Caco-2 (cell line): Measurements from ENCODE around the gene SUPT6H. TPM values are rescaled to one million over a fixed set of nuclear protein-coding genes. Genes with fewer than 3 reads are reported as not detected.

Source experiments
- BruUV-seq: library from RNA; stranded (reverse); fragments of 400-500 nt; replicated peaks from 2 replicates; lab custom pipeline; 2021; lab: Mats Ljungman, UMichigan
- CTCF ChIA-PET: fragments of 300-600 bp; sonication (Branson Sonifier 250); formaldehyde crosslinking; loops from one replicate; lab custom pipeline; 2022; ENCODE audit warnings: antibody characterized with exemption; lab: Charles Lee
- POLR2A ChIA-PET: fragments of 300-600 bp; sonication (Branson Sonifier 250); formaldehyde crosslinking; loops from one replicate; lab custom pipeline; 2022; ENCODE audit warnings: antibody characterized with exemption; lab: Charles Lee
- DNase-seq, 2 experiments: peaks; one replicate each; pipeline versions ENCODE4 v3.0.0 to v3.0.0-alpha.2; 2020 to 2022
- H3K27me3 ChIP-seq: replicated peaks from 2 replicates; pipeline ENCODE4 v1.6.0; 2011; ENCODE audit warnings: low read length; ENCODE audit not compliant: control insufficient read depth, insufficient read depth
- H3K36me3 ChIP-seq: 2 replicates; pipeline ENCODE4 v1.5.1; 2011; ENCODE audit warnings: low read length; ENCODE audit not compliant: control insufficient read depth, insufficient read depth
- H3K4me1 ChIP-seq: fragments of 250-450 bp; sonication (Bioruptor Pico); 2 replicates; pipeline ENCODE4 v1.5.1; 2020; ENCODE audit warnings: mild to moderate bottlenecking
- H3K4me3 ChIP-seq: 2 replicates; pipeline ENCODE4 v1.5.1; 2011; ENCODE audit warnings: low read depth, mild to moderate bottlenecking, control low read depth, low read length
- H3K9me3 ChIP-seq: fragments of 250-450 bp; sonication (Bioruptor Pico); 2 replicates; pipeline ENCODE4 v1.5.1; 2020; ENCODE audit warnings: mild to moderate bottlenecking, moderate library complexity
- H3K27ac Mint-ChIP-seq: one replicate; pipeline ENCODE4 v1.8.0; 2022; ENCODE audit warnings: mixed read lengths; ENCODE audit not compliant: unreplicated experiment
- H3K27me3 Mint-ChIP-seq: one replicate; pipeline ENCODE4 v1.8.0; 2022; ENCODE audit warnings: mixed read lengths; ENCODE audit not compliant: insufficient read depth, unreplicated experiment
- H3K36me3 Mint-ChIP-seq: one replicate; pipeline ENCODE4 v1.8.0; 2022; ENCODE audit warnings: mild to moderate bottlenecking, mixed read lengths; ENCODE audit not compliant: insufficient read depth, unreplicated experiment
- H3K4me1 Mint-ChIP-seq: one replicate; pipeline ENCODE4 v1.8.0; 2022; ENCODE audit warnings: low read depth, mixed read lengths; ENCODE audit not compliant: unreplicated experiment
- H3K4me3 Mint-ChIP-seq: one replicate; pipeline ENCODE4 v1.8.0; 2022; ENCODE audit warnings: mild to moderate bottlenecking, moderate library complexity, mixed read lengths; ENCODE audit not compliant: unreplicated experiment
- H3K9me3 Mint-ChIP-seq: one replicate; pipeline ENCODE4 v1.8.0; 2022; ENCODE audit warnings: mixed read lengths; ENCODE audit not compliant: unreplicated experiment
- intact Hi-C: fragments of 100-400 bp; cut with micrococcal nuclease; formaldehyde crosslinking; loops from one replicate; pipeline ENCODE4 v1.10.0; 2022; ENCODE audit not compliant: unreplicated experiment
- total RNA-seq: library from RNA; stranded (reverse); gene quantifications from 2 replicates; pipeline ENCODE4 v1.2.3, GENCODE V29; 2022
- TF ChIP-seq, protein P1 (sequence below), 2 experiments: fragments of 200-600 bp in 1 of 2; IDR thresholded peaks; 1 replicate in 1 of 2; 2 replicates in 1 of 2; pipeline versions ENCODE4 v1.5.1 to v1.8.0; 2011 to 2022; ENCODE audit warnings: antibody characterized with exemption in 1 of 2, control low read depth in 1 of 2, inconsistent platforms in 1 of 2, low read depth in 1 of 2, low read length in 1 of 2, mild to moderate bottlenecking in 1 of 2, moderate library complexity in 1 of 2; ENCODE audit not compliant: insufficient read depth in 1 of 2, severe bottlenecking in 1 of 2, unreplicated experiment in 1 of 2

SUPT6H gene
- total RNA-seq, 1 experiment from 2014 or later = 129 TPM

DNA sequence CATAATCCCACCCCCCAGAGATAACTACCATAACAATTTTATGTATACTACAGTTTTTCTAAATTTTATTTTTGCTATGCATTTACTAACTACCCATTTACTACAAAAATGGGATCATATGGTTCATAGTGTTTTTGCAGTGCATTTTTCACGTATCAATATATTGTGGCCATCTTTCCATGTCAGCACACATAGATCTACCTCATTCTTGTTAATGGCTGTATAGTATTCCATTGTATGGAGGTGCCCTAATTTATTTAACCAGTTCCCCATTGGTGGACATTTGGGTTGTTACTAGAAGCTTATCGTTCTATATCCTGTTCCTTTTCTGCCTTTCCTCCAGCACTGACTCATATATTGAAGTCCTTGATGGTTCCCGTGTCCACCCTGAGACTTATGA is 27.0 kb downstream of the SUPT6H start:
- BruUV-seq = no TSS peak
- no peaks in the 10 kb centered on the region for H3K4me1 Mint-ChIP-seq
- H3K27me3 Mint-ChIP-seq = no peaks in the 10 kb centered on the region
- peaks cover 98% of the 10 kb centered on the region for H3K36me3 Mint-ChIP-seq
- H3K27ac Mint-ChIP-seq = no peak overlapping the region
- intact Hi-C loops = no loop called here
- TF ChIP-seq, protein P1, sequence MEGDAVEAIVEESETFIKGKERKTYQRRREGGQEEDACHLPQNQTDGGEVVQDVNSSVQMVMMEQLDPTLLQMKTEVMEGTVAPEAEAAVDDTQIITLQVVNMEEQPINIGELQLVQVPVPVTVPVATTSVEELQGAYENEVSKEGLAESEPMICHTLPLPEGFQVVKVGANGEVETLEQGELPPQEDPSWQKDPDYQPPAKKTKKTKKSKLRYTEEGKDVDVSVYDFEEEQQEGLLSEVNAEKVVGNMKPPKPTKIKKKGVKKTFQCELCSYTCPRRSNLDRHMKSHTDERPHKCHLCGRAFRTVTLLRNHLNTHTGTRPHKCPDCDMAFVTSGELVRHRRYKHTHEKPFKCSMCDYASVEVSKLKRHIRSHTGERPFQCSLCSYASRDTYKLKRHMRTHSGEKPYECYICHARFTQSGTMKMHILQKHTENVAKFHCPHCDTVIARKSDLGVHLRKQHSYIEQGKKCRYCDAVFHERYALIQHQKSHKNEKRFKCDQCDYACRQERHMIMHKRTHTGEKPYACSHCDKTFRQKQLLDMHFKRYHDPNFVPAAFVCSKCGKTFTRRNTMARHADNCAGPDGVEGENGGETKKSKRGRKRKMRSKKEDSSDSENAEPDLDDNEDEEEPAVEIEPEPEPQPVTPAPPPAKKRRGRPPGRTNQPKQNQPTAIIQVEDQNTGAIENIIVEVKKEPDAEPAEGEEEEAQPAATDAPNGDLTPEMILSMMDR (IDR thresholded peaks at IDR 0.05; ENCODE audit: insufficient read depth in 1 of 2, low read depth in 1 of 2, low read length in 1 of 2, severe bottlenecking in 1 of 2, unreplicated experiment in 1 of 2) = no peak
- no peak overlapping the region for H3K4me3 ChIP-seq
- no peak for DNase-seq
- ChIA-PET CTCF (no interaction called here), POLR2A (interaction anchor here (1.2 to 1.3 kb wide), 2 partner anchors 22 to 27 kb away, joined by 3 to 6 read pairs; partner anchors contain the start of genes PROCA1, SDF2 and SUPT6H)
- no peaks in the 10 kb centered on the region for H3K9me3 ChIP-seq
- no peaks in the 10 kb centered on the region for H3K9me3 Mint-ChIP-seq
- H3K27me3 ChIP-seq = no peaks in the 10 kb centered on the region
- no peaks in the 10 kb centered on the region for H3K4me1 ChIP-seq
- no peak overlapping the region for H3K4me3 Mint-ChIP-seq
- H3K36me3 ChIP-seq = peaks cover 14% of the 10 kb centered on the region

DNA sequence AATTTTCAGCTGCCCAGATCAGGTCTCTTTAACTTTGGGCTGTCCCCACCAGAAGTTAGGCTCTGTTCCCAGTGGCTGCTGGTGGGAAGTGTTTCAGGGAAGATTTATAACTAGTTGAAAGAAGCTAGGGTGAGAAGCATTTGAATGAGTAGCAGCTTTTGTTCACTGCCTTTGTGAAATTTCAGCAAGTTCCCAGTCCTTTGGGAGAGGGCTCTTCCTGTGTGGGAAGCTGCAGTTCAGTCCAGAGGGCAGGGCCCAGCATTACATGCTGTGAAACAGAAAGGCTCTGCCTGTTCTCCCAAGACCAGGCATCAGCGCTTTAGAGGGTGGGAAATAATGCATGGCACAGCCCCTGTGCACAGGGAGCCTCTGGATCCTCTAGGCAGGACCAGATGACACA is 31.9 kb downstream of the SUPT6H start:
- POLR2A ChIA-PET = interaction anchor here (0.7 to 1.0 kb wide), 2 partner anchors 14 to 16 kb away, joined by 3 to 4 read pairs; no protein-coding TSS in a partner anchor
- peaks cover 21% of the 10 kb centered on the region for H3K4me1 ChIP-seq
- CTCF ChIA-PET = no interaction called here
- H3K27me3 Mint-ChIP-seq = no peaks in the 10 kb centered on the region
- H3K36me3 Mint-ChIP-seq = peaks cover 100% of the 10 kb centered on the region
- intact Hi-C loops = no loop called here
- H3K4me3 Mint-ChIP-seq = no peak overlapping the region
- H3K27me3 ChIP-seq = no peaks in the 10 kb centered on the region
- no peak for DNase-seq
- H3K27ac Mint-ChIP-seq = no peak overlapping the region
- H3K4me3 ChIP-seq = no peak overlapping the region
- no peaks in the 10 kb centered on the region for H3K9me3 Mint-ChIP-seq
- BruUV-seq = no TSS peak
- H3K4me1 Mint-ChIP-seq = peaks cover 23% of the 10 kb centered on the region
- H3K36me3 ChIP-seq = peaks cover 14% of the 10 kb centered on the region
- H3K9me3 ChIP-seq = no peaks in the 10 kb centered on the region
- TF ChIP-seq, protein P1 (IDR thresholded peaks at IDR 0.05; ENCODE audit: insufficient read depth in 1 of 2, low read depth in 1 of 2, low read length in 1 of 2, severe bottlenecking in 1 of 2, unreplicated experiment in 1 of 2) = no peak

GRCh38 chr17:28698253-28698941 is 36.4 kb downstream of the SUPT6H start:
- ChIA-PET POLR2A (interaction anchor here (1.2 to 3.7 kb wide), 4 partner anchors 12 to 36 kb away, joined by 7 to 29 read pairs (median 14); partner anchors contain the start of genes PROCA1, RPL23A, SDF2 and SUPT6H), CTCF (interaction anchor here (0.9 to 1.6 kb wide), 4 partner anchors 13 to 51 kb away, joined by 3 to 11 read pairs (median 4); partner anchors contain the start of genes RPL23A and TLCD1)
- H3K4me3 ChIP-seq = no peak overlapping the region
- Mint-ChIP-seq H3K4me3 (peak overlapping the region; percentile 52), H3K9me3 (no peaks in the 10 kb centered on the region), H3K27ac (peak overlapping the region; percentile 87), H3K4me1 (peaks cover 26% of the 10 kb centered on the region), H3K27me3 (no peaks in the 10 kb centered on the region), H3K36me3 (peaks cover 100% of the 10 kb centered on the region)
- TF ChIP-seq, protein P1 (IDR thresholded peaks at IDR 0.05; ENCODE audit: insufficient read depth in 1 of 2, low read depth in 1 of 2, low read length in 1 of 2, severe bottlenecking in 1 of 2, unreplicated experiment in 1 of 2) = peak in 1 of 2 experiments; percentile 14
- intact Hi-C loops = loop anchor here (1.0 kb wide), 7 partner anchors 13 to 45 kb away; partner anchors contain the start of genes PROCA1, RPL23A and SUPT6H
- H3K36me3 ChIP-seq = peaks cover 26% of the 10 kb centered on the region
- H3K4me1 ChIP-seq = peaks cover 31% of the 10 kb centered on the region
- no peaks in the 10 kb centered on the region for H3K27me3 ChIP-seq
- no TSS peak for BruUV-seq
- DNase-seq = peak; percentile 94 to 95
- no peaks in the 10 kb centered on the region for H3K9me3 ChIP-seq
